AG09309 (cell line): ENCODE measurements around the gene CSNK1D.

ENCODE experiments used
- DNase-seq: peaks from one replicate; pipeline ENCODE4 v3.0.0-alpha.2; 2010; ENCODE audit warnings: low read depth
- H3K4me3 ChIP-seq: 2 replicates; pipeline ENCODE4 v1.5.1; 2011; ENCODE audit warnings: mild to moderate bottlenecking, low read depth, low read length, moderate library complexity; ENCODE audit not compliant: control insufficient read depth
- TF ChIP-seq, protein P1 (sequence below): IDR thresholded peaks from 2 replicates; pipeline ENCODE4 v1.5.1; 2011; ENCODE audit warnings: mild to moderate bottlenecking, low read depth, low read length, inconsistent platforms; ENCODE audit not compliant: insufficient read depth, control insufficient read depth; ENCODE audit errors: missing control alignments

Gene CSNK1D

DNA sequence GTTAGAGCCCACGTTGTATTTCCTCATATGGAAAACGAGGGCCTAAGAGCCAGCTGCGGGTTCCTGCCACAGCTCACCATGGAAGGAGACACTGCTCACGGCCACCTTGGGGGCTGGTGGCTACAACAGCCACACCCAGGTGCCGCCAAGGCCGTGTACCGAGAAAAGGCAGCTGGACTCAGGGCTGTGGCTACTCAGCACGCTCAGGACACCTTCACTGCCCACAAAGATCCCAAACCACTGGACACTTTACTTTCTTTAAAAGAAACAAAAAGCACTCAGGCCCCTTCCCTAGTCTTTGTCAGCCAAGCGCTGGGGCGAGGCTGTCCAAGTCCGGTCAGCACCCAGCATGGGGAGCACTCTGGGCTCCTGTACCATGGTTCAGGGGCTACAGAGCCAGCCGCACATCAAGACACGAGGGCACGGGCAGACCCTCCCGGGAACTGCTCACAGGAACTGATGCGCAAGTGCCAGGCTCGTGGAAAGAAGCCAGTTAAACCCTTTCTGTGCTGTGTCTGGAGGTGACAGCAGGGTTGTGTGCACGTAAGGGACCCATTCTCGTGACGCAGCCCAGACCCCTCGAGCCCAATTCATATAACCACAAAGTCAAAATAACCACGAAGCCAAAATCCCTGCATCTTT, 26.2 kb downstream of the CSNK1D start:
- DNase-seq: no peak
- TF ChIP-seq, protein P1, sequence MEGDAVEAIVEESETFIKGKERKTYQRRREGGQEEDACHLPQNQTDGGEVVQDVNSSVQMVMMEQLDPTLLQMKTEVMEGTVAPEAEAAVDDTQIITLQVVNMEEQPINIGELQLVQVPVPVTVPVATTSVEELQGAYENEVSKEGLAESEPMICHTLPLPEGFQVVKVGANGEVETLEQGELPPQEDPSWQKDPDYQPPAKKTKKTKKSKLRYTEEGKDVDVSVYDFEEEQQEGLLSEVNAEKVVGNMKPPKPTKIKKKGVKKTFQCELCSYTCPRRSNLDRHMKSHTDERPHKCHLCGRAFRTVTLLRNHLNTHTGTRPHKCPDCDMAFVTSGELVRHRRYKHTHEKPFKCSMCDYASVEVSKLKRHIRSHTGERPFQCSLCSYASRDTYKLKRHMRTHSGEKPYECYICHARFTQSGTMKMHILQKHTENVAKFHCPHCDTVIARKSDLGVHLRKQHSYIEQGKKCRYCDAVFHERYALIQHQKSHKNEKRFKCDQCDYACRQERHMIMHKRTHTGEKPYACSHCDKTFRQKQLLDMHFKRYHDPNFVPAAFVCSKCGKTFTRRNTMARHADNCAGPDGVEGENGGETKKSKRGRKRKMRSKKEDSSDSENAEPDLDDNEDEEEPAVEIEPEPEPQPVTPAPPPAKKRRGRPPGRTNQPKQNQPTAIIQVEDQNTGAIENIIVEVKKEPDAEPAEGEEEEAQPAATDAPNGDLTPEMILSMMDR: no peak
- H3K4me3 ChIP-seq: no peak overlapping the region

DNA sequence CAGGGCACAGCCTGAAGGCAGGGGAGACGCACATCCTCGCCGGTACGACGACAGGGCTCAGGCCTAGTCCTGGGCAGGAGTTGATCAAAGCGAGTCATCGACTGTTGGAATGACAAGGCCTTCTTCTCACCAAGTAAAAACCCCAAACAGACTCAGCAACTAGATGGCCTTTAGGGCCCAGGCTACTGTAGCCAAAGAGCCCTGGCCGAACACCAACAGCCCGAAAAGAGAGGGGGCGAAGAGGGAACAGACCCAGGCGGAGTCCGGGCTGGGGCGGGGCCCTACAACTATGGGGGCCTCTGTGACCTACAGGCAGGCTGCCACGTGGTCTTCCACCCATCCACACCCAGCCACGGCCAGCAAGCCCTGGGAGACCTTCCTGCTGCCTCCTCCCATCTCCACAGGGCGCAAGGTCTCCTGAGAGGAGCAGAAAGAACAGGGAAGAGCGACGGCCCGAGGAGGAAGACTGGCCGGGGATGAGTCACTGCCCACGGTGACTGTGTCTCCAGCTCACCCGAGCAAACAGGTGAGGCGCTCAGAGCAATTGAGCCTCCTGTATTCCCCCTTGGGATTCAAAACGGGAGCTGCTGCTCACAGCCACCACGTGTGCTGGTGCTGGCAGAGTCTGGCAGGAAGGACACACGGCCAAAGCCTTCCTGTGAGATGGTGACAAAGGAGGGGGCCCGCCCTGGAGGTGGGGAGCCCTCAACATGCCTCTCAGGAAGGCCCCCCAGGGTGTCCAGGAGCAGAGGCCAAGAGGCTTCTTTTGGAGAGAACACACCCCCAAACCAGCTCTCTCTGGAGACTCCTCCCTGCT, 26.9 kb downstream of the CSNK1D start:
- TF ChIP-seq, protein P1: no peak
- H3K4me3 ChIP-seq: no peak overlapping the region
- DNase-seq: no peak

DNA sequence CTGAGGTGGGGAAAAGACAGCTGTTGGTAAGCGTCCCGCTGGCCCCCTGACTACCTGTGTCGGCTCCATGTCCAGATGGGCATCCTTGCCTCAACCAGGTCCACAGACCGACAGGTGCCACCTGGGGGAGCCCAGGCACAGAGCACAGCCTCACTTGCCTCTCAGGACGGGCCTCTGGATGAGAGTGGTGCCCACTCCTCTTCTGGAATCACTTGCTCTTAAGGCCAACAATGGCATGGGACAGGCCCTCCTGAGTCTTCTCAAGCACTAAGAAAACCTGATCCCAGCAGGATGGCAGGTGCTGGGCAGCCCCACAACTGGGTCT, 27.5 kb downstream of the CSNK1D start:
- DNase-seq: no peak
- H3K4me3 ChIP-seq: no peak overlapping the region
- TF ChIP-seq, protein P1: no peak

DNA sequence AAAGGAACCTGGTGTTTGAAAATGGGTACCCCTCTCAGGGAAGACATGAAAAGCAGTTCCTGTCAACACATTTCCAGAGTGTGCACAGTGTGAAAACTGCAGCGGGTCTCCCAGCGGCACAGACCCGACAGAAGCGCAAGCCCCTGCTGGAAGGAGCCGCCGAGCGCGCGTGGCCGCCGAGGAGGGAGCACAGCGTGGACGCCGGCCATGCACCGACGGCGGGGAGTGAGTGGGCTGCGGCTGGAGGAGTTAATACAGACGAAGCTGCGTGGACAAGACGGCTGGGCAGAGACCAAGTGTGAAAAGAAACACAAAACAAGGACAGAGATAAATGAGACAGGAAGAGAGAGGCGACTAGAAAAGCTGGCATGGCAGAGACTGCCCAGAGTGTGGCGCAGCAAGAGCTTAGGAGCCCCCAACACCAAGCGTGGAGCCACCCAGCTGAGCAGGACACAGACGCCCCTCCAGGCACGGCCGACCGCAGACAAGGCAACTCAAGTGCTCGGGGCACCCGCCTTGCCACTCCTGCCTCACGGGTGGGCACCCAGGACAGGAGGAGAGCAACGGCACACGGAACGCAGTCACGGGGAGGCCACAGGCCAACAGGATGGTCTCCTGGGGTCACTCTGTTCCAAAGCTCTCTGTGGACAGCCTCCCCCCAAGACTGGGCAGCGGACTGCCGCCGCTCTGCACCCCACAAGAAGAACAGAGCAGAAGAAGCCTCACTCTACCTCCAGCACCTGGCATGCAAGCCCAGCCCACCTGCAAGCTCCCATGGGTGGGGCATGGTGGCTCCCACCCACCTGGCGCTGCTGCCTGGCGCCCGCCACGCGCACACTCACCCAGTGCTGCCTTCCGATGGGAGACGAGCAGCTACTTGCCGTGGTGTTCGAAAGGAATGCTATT, 28.1 kb downstream of the CSNK1D start:
- no peak overlapping the region for H3K4me3 ChIP-seq
- DNase-seq: no peak
- TF ChIP-seq, protein P1: no peak

DNA sequence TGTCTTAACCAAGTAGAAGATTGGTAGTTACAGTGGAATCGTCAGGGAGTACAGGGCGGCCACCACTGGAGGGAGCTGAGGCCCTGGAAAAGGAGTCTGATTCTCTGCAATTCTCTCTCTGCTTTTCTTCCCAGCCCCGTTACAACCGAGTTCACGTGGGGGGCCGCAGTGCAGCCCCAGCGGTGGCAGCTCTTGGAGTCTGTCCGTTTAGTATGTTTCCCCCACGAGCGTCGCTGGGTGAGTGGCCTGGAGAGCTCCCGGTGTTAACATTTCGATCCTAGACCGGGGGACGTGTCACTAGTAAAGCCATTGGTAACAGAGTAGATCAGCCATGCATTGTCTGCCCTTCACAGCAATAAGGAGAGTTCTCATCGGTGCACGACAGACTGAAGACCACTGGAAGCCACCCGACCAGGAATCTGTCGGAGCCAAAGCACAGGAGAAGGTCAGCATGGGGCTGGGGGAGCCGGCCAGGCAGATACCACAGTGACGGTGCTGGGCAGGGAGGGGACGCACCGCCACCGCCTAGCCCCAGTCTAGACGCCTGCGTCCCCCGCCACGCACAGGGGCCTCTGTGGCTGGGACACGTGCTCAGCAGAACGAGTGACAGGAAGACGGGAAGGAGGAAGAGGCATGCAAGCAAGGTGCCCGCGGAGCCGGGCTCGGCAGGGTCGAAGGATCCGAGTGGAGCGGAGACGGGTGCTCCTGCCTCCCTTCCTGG, 28.9 kb downstream of the CSNK1D start:
- TF ChIP-seq, protein P1: peak; percentile 66
- DNase-seq: no peak
- no peak overlapping the region for H3K4me3 ChIP-seq
